HG03064 (cell line): ENCODE measurements around the gene CNOT9.

Experiments used
- ATAC-seq: cut with Tn5 transposase; IDR thresholded peaks from one replicate; pipeline ENCODE4 v1.9.1; 2021; ENCODE audit warnings: low read depth; ENCODE audit not compliant: unreplicated experiment

Gene CNOT9

DNA sequence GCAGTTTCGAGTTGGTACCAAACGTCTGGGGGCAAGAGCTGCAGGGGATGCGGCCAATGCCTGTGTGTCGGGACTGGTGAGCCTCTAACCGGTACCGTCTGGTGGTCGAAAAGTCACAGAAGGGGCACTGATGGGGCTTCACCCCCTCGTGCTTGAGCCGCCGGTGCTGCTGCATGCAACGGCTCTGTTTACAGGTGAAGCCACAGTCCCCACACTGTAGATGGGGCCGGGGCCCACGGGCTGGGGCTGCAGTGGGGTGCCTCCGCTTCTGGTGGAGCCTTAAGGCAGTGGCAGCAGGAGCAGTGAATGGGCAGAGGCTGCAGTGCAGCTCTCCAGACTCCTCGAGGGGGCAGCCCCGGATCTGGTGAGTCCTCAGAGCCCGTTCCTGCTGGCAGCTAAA is 74.1 kb downstream of the CNOT9 start:
- no peak for ATAC-seq

DNA sequence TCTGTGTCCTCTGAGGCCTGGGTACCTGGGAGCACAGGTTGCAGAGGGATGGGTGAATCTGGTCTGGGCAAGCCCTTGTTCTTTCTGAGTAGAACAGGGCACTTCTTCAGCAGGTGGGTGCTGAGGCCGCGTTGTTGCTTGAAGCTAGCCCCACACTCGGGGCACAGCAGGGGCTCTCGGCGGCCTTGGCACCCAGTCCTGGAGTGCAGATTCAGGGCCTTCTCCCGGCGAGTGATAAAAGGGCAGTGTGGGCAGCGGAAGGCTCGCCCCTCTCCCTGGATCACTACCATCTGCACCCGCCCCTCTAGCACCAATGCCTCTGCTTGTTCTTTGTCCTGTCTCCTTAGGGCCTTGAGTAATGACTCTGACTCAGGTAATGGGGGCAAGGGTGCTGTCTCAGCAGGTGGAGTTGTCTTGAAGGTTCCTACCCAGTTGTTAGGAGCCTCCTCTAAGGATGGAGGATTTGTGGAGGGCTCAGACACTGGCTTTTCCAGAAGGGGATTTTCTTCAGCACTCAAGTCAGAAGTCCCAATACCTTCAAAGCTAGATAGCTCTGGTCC is 75.2 kb downstream of the CNOT9 start:
- no peak for ATAC-seq

DNA sequence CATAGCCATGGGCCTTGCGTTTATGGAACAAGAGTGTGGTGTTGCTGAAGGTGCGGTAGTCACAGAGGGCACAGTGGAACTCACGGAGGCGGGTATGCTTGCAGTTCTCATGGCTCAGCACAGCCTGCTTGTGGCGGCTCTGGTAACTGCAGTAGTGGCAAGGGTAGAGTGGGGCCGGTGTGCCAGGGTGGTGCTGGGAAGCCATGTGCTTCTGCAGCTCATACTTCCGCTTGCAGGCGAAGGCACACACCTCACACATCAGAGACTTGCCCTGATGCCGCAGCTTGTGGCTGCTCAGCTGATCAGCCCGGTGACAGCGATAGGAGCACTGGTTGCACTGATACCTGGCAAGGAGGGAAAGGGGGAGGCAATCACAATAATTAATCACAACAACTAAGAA is 76.1 kb downstream of the CNOT9 start:
- ATAC-seq, result no peak

DNA sequence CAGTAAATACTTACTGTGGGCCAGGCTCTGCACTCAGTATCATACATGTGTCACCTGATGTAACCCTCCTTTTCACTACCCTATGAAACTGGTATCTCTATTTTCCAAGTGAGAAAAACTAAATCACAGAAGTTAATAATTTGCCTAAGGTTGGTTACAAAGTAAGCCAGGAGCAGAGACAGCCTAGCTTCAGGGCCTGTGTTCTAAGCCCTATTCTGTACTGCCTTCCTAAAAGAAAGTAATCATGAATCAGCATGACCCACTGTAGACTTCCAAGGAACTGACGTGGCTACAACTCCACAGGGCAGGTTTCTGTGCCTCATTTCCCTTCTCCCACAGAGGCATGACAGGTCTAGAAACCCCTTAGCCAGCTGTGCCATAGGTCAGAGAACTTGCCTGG is 76.5 kb downstream of the CNOT9 start:
- no peak for ATAC-seq
